SU-DHL-6 (cell line): ENCODE measurements around the gene SELENON.

Experiments
- H2AFZ ChIP-seq: fragments of 200-600 bp; sonication (generic); 2 replicates; pipeline ENCODE4 v1.6.1; 2014; ENCODE audit warnings: low read depth, mild to moderate bottlenecking, moderate library complexity, mixed read lengths, antibody characterized with exemption, low read length; ENCODE audit not compliant: severe bottlenecking
- H3F3A ChIP-seq: fragments of 200-600 bp; shearing (Covaris generic); 2 replicates; pipeline ENCODE4 v1.6.0; 2016; ENCODE audit warnings: antibody characterized with exemption, mild to moderate bottlenecking; ENCODE audit not compliant: insufficient read depth
- H3K27ac ChIP-seq: fragments of 200-600 bp; sonication (generic); 2 replicates; pipeline ENCODE4 v1.5.1; 2016; ENCODE audit warnings: low read depth, mild to moderate bottlenecking, low read length, moderate library complexity, mixed read lengths
- H3K27me3 ChIP-seq: fragments of 200-600 bp; sonication (generic), shearing (Covaris generic); 2 replicates; pipeline ENCODE4 v1.6.0; 2014; ENCODE audit warnings: mild to moderate bottlenecking, low read length
- H3K36me3 ChIP-seq: fragments of 200-600 bp; sonication (generic); 2 replicates; pipeline ENCODE4 v1.6.1; 2014; ENCODE audit warnings: mild to moderate bottlenecking, low read length, mixed read lengths
- H3K4me2 ChIP-seq: fragments of 300-600, 200-600 bp; shearing (Covaris generic), sonication (generic); 2 replicates; pipeline ENCODE4 v1.6.0; 2014; ENCODE audit warnings: low read length, low read depth, mild to moderate bottlenecking; ENCODE audit not compliant: poor library complexity, severe bottlenecking
- H3K4me3 ChIP-seq: fragments of 200-600 bp; sonication (generic); 2 replicates; pipeline ENCODE4 v1.5.1; 2014; ENCODE audit warnings: antibody characterized with exemption, low read length, mild to moderate bottlenecking, mixed read lengths; ENCODE audit not compliant: insufficient read depth, poor library complexity, severe bottlenecking
- H3K79me2 ChIP-seq: fragments of 200-600 bp; sonication (generic); 2 replicates; pipeline ENCODE4 v1.6.1; 2014; ENCODE audit warnings: mild to moderate bottlenecking, low read length, moderate library complexity; ENCODE audit not compliant: insufficient read depth
- H3K9ac ChIP-seq: fragments of 200-600 bp; sonication (generic); 2 replicates; pipeline ENCODE4 v1.7.0; 2014; ENCODE audit warnings: mild to moderate bottlenecking, low read length
- H3K9me2 ChIP-seq: fragments of 200-600 bp; sonication (generic); replicated peaks from 2 replicates; pipeline ENCODE4 v1.6.1; 2014; ENCODE audit warnings: low read length; ENCODE audit not compliant: insufficient read depth
- H3K9me3 ChIP-seq: fragments of 200-600 bp; sonication (generic); 2 replicates; pipeline ENCODE4 v1.6.1; 2014; ENCODE audit warnings: low read length, mixed read lengths; ENCODE audit not compliant: insufficient read depth
- H4K20me1 ChIP-seq: fragments of 200-600 bp; sonication (generic); 2 replicates; pipeline ENCODE4 v1.6.1; 2014; ENCODE audit warnings: low read depth, mild to moderate bottlenecking, antibody characterized with exemption, low read length, moderate library complexity, mixed read lengths
- CTCF ChIP-seq: fragments of 200-600 bp; sonication (generic); IDR thresholded peaks from one replicate; pipeline ENCODE4 v1.5.1; 2017; ENCODE audit warnings: antibody characterized with exemption, mild to moderate bottlenecking, low read length, moderate library complexity; ENCODE audit not compliant: insufficient read depth, poor library complexity, severe bottlenecking
- EZH2phosphoT487 ChIP-seq: fragments of 200-600 bp; sonication (generic), shearing (Covaris generic); conservative IDR thresholded peaks from 2 replicates; pipeline ENCODE4 v1.6.1; 2018; ENCODE audit warnings: mild to moderate bottlenecking, antibody characterized with exemption, low read length, moderate library complexity, mixed read lengths

Gene SELENON

GRCh38 chr1:25769625-25770383, 30.2 kb upstream of the SELENON start:
- no peaks in the 10 kb centered on the region for H3K9me3 ChIP-seq
- no peak overlapping the region for H2AFZ ChIP-seq
- no peaks in the 10 kb centered on the region for H3F3A ChIP-seq
- no peaks in the 10 kb centered on the region for H3K36me3 ChIP-seq
- TF ChIP-seq CTCF (no peak), EZH2phosphoT487 (no peak)
- no peaks in the 10 kb centered on the region for H3K27me3 ChIP-seq
- H4K20me1 ChIP-seq: no peaks in the 10 kb centered on the region
- no peak overlapping the region for H3K4me3 ChIP-seq
- H3K4me2 ChIP-seq: no peak overlapping the region
- no peak overlapping the region for H3K27ac ChIP-seq
- H3K9me2 ChIP-seq: no peaks in the 10 kb centered on the region
- H3K79me2 ChIP-seq: no peaks in the 10 kb centered on the region
- H3K9ac ChIP-seq: no peak overlapping the region

DNA sequence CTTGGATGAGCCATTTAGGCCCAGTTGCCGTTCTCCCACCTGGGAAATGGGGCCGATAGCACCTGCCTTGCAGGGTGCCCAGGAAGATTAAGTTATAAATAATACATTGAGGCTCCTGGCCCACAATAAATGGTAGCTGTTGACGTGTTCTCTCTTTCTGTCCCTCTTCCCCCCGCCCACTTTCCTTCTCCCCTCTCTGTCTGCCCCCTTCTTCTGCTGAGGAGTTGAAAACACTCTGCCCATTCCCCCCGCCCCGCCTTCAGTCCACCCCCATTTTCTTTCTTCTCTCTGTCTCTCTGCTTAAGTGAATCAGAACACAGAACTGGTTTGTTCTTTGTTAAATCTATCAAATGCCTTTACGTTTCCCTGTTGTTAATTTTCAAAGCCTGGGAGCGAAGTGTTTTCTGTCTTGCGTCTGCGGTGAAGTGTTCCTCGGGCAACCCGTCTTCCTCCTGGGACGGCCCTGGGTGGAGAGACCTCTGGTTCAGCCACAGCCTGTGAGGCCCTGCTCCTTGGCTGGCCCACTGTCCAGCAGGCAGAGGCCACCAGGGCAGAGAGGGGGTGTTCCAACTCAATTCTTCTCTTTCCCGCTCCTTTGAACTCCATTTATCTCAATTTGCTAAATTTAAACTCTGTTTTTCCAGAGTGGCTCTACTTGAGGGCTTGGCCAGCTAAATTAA, 29.3 kb upstream of the SELENON start:
- Histone ChIP-seq H2AFZ (no peak overlapping the region), H4K20me1 (no peaks in the 10 kb centered on the region), H3K27ac (no peak overlapping the region), H3K79me2 (no peaks in the 10 kb centered on the region), H3K36me3 (no peaks in the 10 kb centered on the region), H3K9me3 (no peaks in the 10 kb centered on the region), H3K4me3 (no peak overlapping the region), H3K4me2 (no peak overlapping the region), H3K9me2 (no peaks in the 10 kb centered on the region), H3K9ac (no peak overlapping the region), H3K27me3 (no peaks in the 10 kb centered on the region), H3F3A (no peaks in the 10 kb centered on the region)
- TF ChIP-seq CTCF (no peak), EZH2phosphoT487 (no peak)

DNA sequence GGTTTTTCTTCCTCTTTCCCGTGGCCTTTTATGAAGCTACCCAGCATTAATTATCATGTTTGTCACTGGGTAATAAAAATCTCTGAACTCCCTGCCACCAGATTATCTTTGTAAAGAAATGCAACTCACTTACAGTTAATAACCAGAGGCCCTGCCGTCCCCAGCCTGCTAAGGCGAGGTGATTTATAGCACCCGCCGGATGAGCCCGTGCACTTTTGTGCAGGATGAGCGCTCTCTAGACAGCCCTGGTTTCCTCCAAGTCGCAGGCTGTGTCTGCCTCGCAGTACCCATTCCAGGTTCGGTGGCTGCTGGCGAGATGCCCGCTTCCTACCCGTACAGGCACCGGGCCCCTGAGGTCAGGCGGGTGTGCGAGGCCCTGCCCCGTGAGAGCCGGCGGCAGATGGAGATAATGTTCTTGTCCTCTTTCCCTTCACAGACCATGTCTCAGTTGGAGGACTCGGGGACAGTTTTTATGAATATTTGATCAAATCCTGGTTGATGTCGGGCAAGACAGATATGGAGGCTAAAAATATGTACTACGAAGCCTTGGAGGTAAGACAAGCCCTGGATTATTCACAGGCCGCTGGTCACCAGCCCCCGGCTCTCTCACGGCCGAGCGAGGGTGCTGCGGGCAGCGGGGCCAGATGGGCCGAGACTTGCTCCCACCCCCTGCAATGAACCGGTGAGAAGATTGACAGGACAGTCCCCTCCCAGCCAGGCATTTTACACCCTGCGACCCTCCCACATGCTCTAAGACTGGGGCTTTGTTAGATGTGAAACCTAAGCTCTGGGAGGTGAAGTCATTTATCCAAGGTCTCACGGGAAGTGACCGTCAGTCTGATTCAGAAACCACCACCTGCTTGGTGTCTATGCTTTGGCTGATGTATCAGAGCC, 28.5 kb upstream of the SELENON start:
- no peaks in the 10 kb centered on the region for H3K9me2 ChIP-seq
- no peaks in the 10 kb centered on the region for H4K20me1 ChIP-seq
- no peak overlapping the region for H3K4me3 ChIP-seq
- H3K27me3 ChIP-seq: no peaks in the 10 kb centered on the region
- H3K4me2 ChIP-seq: no peak overlapping the region
- H3F3A ChIP-seq: no peaks in the 10 kb centered on the region
- no peaks in the 10 kb centered on the region for H3K79me2 ChIP-seq
- H2AFZ ChIP-seq: no peak overlapping the region
- H3K27ac ChIP-seq: no peak overlapping the region
- H3K9me3 ChIP-seq: no peaks in the 10 kb centered on the region
- H3K36me3 ChIP-seq: no peaks in the 10 kb centered on the region
- no peak for TF ChIP-seq EZH2phosphoT487
- no peak for TF ChIP-seq CTCF
- H3K9ac ChIP-seq: no peak overlapping the region
